Tibial artery (tissue), 4 donors: ENCODE measurements around the gene PTGIR.
A peak's percentile ranks its signal among the peaks of the same experiment; 100 is the strongest.

Source experiments
- DNase-seq, 2 donors: peaks; one replicate each; pipeline ENCODE4 v3.0.0-alpha.2; 2019
- H3K27ac ChIP-seq, 2 donors: fragments of 200-600 bp; sonication (generic) in 1 of 2; 1 replicate in 1 of 2; 2 replicates in 1 of 2; pipeline ENCODE4 v1.5.1; 2018 to 2019; ENCODE audit warnings: mild to moderate bottlenecking in 1 of 2
- H3K27me3 ChIP-seq, 2 donors: fragments of 200-600 bp; sonication (generic) in 1 of 2; one replicate each; pipeline versions ENCODE4 v1.5.1 to v1.6.0; 2016 to 2019
- H3K36me3 ChIP-seq, 3 donors: fragments of 200-600 bp; sonication (generic) in 2 of 3; one replicate each; pipeline ENCODE4 v1.5.1; 2016 to 2019; ENCODE audit warnings: mild to moderate bottlenecking in 2 of 3
- H3K4me1 ChIP-seq, 4 donors: fragments of 200-600 bp; sonication (generic) in 2 of 4; 1 replicate in 3 of 4; 2 replicates in 1 of 4; pipeline ENCODE4 v1.5.1; 2016 to 2019
- H3K4me3 ChIP-seq, 2 donors: fragments of 200-600 bp; sonication (generic) in 1 of 2; 1 replicate in 1 of 2; 2 replicates in 1 of 2; pipeline ENCODE4 v1.5.1; 2018 to 2019; ENCODE audit warnings: mild to moderate bottlenecking in 2 of 2
- H3K9me3 ChIP-seq, 3 donors: fragments of 200-600 bp; sonication (generic) in 1 of 3; one replicate each; pipeline ENCODE4 v1.5.1; 2016 to 2019
- intact Hi-C: fragments of 100-400 bp; cut with DNase I; formaldehyde crosslinking; loops from one replicate; pipeline ENCODE4 v1.15.0; 2023; ENCODE audit warnings: low total_unique reads
- TF ChIP-seq, protein P1 (sequence below), 2 experiments: fragments of 200-600 bp in 1 of 2; fragments of 450-650 bp in 1 of 2; IDR thresholded peaks; one replicate each; pipeline ENCODE4 v1.5.1; 2017 to 2019; ENCODE audit warnings: antibody characterized with exemption in 2 of 2, mild to moderate bottlenecking in 1 of 2, moderate library complexity in 1 of 2

Gene PTGIR

DNA sequence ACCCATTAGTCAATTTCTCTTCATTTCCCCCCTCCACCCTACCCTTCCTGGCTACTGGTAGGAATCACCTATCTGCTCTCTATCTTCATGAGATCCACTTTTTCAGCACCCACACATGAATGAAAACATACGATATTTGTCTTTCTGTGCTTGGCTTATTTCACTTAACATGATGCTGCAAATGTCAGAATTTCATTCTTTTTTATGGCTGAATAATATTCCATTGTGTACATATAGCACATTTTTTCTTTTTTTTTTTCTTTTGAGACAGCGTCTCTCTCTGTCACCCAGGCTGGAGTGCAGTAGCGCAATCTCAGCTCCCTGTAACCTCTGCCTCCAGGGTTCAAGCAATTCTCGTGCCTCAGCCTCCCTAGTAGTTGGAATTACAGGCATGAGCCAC, 33.6 kb downstream of the PTGIR start:
- DNase-seq = no peak
- H3K27me3 ChIP-seq = no peaks in the 10 kb centered on the region
- no peak overlapping the region for H3K4me3 ChIP-seq
- H3K36me3 ChIP-seq = no peaks in the 10 kb centered on the region
- H3K4me1 ChIP-seq = no peaks in the 10 kb centered on the region
- TF ChIP-seq, protein P1, sequence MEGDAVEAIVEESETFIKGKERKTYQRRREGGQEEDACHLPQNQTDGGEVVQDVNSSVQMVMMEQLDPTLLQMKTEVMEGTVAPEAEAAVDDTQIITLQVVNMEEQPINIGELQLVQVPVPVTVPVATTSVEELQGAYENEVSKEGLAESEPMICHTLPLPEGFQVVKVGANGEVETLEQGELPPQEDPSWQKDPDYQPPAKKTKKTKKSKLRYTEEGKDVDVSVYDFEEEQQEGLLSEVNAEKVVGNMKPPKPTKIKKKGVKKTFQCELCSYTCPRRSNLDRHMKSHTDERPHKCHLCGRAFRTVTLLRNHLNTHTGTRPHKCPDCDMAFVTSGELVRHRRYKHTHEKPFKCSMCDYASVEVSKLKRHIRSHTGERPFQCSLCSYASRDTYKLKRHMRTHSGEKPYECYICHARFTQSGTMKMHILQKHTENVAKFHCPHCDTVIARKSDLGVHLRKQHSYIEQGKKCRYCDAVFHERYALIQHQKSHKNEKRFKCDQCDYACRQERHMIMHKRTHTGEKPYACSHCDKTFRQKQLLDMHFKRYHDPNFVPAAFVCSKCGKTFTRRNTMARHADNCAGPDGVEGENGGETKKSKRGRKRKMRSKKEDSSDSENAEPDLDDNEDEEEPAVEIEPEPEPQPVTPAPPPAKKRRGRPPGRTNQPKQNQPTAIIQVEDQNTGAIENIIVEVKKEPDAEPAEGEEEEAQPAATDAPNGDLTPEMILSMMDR (IDR thresholded peaks at IDR 0.05) = no peak
- no peaks in the 10 kb centered on the region for H3K9me3 ChIP-seq
- intact Hi-C loops = no loop called here
- H3K27ac ChIP-seq = no peak overlapping the region

DNA sequence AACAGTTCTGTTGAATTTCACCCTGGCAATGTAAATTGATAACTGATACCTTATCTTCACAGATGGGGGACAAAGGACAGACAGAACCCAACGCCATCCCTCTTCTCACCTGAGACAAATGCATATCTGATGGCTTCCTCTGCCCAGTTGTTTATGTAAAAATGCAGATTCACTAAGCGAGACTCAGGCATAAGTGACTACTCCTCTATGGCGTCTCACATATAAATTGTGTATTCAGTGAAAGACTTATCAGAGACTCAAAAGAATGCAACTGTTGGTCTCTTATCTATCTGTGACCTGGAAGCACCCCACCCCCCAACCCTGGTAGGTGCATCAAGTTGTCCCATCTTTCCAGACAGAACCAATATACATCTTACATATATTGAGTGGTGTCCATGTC, 37.0 kb downstream of the PTGIR start:
- intact Hi-C loops = no loop called here
- peaks cover 0 to 5% (median 0%) of the 10 kb centered on the region in 4 donors for H3K4me1 ChIP-seq
- DNase-seq = no peak
- TF ChIP-seq, protein P1 (IDR thresholded peaks at IDR 0.05) = no peak
- H3K27me3 ChIP-seq = no peaks in the 10 kb centered on the region
- no peak overlapping the region for H3K27ac ChIP-seq
- no peaks in the 10 kb centered on the region for H3K36me3 ChIP-seq
- H3K9me3 ChIP-seq = no peaks in the 10 kb centered on the region
- no peak overlapping the region for H3K4me3 ChIP-seq

DNA sequence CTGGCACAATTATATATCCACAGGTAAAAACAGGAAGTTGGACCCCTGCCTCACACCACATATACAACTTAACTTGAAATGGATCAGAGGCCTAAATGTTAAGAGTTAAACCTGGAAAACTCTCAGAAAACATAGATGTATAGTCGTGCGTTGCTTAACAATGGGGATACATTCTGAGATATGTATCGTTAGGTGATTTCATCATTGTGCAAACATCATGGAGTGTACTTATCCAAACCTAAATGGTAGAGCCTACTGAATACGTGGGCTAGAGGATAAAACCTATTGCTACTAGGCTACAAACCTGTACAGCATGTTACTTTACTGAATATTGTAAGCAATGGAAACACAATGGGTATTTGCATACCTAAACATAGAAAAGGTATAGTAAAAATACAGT, 38.6 kb downstream of the PTGIR start:
- DNase-seq = no peak
- Histone ChIP-seq H3K36me3 (no peaks in the 10 kb centered on the region), H3K27ac (no peak overlapping the region), H3K4me3 (no peak overlapping the region), H3K27me3 (no peaks in the 10 kb centered on the region), H3K9me3 (no peaks in the 10 kb centered on the region), H3K4me1 (peaks cover 0 to 5% (median 0%) of the 10 kb centered on the region in 4 donors)
- intact Hi-C loops = no loop called here
- TF ChIP-seq, protein P1 (IDR thresholded peaks at IDR 0.05) = no peak

DNA sequence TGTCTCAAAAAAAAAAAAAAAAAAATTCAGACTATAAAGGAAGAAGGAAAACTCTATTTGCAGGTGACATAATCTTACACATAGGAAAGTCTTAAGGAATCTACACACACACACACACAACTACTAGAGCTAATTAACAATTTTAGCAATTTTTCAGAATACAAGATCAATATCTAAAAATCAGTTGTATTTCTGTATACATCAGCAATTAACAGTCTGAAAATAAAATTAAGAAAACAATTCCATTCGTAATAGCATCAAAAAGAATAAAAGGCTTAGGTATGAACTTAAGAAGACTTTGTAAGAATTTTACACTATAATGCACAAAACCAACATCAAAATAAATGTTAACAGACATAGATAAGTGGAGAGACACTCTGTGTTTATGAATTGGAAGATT, 39.4 kb downstream of the PTGIR start:
- H3K27me3 ChIP-seq = no peaks in the 10 kb centered on the region
- intact Hi-C loops = no loop called here
- H3K4me1 ChIP-seq = peaks cover 0 to 5% (median 0%) of the 10 kb centered on the region in 4 donors
- DNase-seq = no peak
- H3K27ac ChIP-seq = no peak overlapping the region
- no peaks in the 10 kb centered on the region for H3K36me3 ChIP-seq
- TF ChIP-seq, protein P1 (IDR thresholded peaks at IDR 0.05) = no peak
- no peaks in the 10 kb centered on the region for H3K9me3 ChIP-seq
- H3K4me3 ChIP-seq = no peak overlapping the region

DNA sequence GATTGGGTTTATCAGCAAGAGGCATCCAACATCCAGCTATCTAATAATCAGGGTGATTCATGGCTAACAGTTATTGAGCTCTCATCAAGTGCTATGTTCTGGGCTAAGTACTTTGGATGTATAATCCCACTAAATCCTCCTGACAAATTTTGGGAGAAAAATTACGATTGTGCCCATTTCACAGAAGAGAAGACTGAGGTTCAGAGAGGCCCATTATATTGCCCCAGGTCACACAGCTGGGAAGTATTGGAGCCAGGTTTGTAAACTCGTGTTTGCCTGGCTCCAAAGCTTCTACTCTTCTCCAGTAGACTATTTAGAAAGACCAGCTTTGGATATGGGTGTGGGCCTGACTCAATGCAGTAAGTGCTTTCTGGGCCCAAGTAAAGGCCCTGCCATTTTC, 44.6 kb downstream of the PTGIR start:
- TF ChIP-seq, protein P1 (IDR thresholded peaks at IDR 0.05) = no peak
- intact Hi-C loops = no loop called here
- DNase-seq = no peak

DNA sequence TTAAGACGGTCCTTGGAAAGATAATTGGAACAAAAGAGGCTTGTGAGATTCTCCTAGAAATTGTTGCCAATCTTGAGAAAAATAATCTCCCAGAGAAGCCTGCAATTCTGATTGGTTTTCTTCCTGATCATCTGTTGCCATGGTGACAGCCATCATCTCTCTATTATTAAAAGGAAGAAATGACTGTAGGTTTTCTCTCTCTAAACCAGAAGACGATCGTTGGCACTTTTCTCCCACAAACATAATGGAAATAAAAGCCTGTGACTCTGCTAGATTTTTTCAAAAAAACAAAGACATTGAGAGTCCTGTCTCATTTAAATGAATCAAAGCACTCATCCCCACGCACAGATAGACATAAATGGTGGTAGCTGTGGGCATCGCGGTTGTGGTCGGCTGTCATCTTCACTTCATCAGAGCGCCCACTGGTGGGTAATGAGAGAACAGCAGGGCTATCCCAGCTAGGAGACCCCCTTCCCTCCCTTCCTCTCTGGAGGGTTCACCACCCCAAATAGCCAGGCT, 45.5 kb downstream of the PTGIR start:
- Histone ChIP-seq H3K27ac (no peak overlapping the region), H3K27me3 (no peaks in the 10 kb centered on the region), H3K4me1 (no peaks in the 10 kb centered on the region), H3K9me3 (no peaks in the 10 kb centered on the region), H3K4me3 (no peak overlapping the region), H3K36me3 (no peaks in the 10 kb centered on the region)
- DNase-seq = no peak
- intact Hi-C loops = no loop called here
- TF ChIP-seq, protein P1 (IDR thresholded peaks at IDR 0.05) = peak in 1 of 2 experiments; percentile 18

More for the DNA sequence above, 44.6 kb downstream of the PTGIR start:
- no peak overlapping the region for H3K4me3 ChIP-seq
- no peaks in the 10 kb centered on the region for H3K4me1 ChIP-seq
- H3K27me3 ChIP-seq = no peaks in the 10 kb centered on the region
- H3K36me3 ChIP-seq = no peaks in the 10 kb centered on the region
- H3K27ac ChIP-seq = no peak overlapping the region
- H3K9me3 ChIP-seq = no peaks in the 10 kb centered on the region
